HCT116 (cell line): ENCODE measurements around the gene ZP1. TPM values are rescaled to one million over a fixed set of nuclear protein-coding genes. Genes with fewer than 3 reads are reported as not detected.
A peak's percentile ranks its signal among the peaks of the same experiment; 100 is the strongest.

ENCODE experiments used
- ATAC-seq: fragments of 200-7000 bp; cut with Tn5 transposase; 2 replicates; pipeline ENCODE4 v1.9.1; 2020; ENCODE audit warnings: mild to moderate bottlenecking, moderate library complexity
- BruUV-seq: library from RNA; stranded (reverse); fragments of 400-500 nt; replicated peaks from 2 replicates; lab custom pipeline; 2021; lab: Mats Ljungman, UMichigan
- CTCF ChIA-PET: fragments of 300-600 bp; sonication (Branson Sonifier 250); formaldehyde crosslinking; loops from one replicate; lab custom pipeline; 2021; ENCODE audit warnings: antibody characterized with exemption; lab: Charles Lee
- POLR2A ChIA-PET: fragments of 300-600, 350-600 bp; sonication (Branson Sonifier 250); formaldehyde crosslinking; loops from one replicate; lab custom pipeline; 2021; ENCODE audit warnings: antibody characterized with exemption; lab: Charles Lee
- RAD21 ChIA-PET, 2 experiments: fragments of 300-600 bp; sonication (Branson Sonifier 250); formaldehyde crosslinking; loops; one replicate each; lab custom pipeline; 2023; ENCODE audit warnings: low total read pairs in 2 of 2; ENCODE audit not compliant: uncharacterized antibody in 2 of 2, unreplicated experiment in 2 of 2, low non-redundant PET in 1 of 2; lab: Charles Lee
- DNase-seq: peaks from one replicate; pipeline ENCODE4 v3.0.0-alpha.2; 2010; ENCODE audit warnings: low read depth, low spot score
- H2AFZ ChIP-seq: fragments of 200-600 bp; shearing (Covaris generic), sonication (generic); 2 replicates; pipeline ENCODE4 v1.6.1; 2017; ENCODE audit warnings: low read depth, mixed run types, mixed read lengths, antibody characterized with exemption, low read length; ENCODE audit not compliant: poor library complexity, severe bottlenecking
- H3K27ac ChIP-seq: 2 replicates; pipeline ENCODE4 v1.5.1; 2012; ENCODE audit warnings: low read depth, low read length
- H3K27me3 ChIP-seq: fragments of 200-600 bp; sonication (generic); 2 replicates; pipeline ENCODE4 v1.6.1; 2016; ENCODE audit warnings: mixed run types, low read length, mixed read lengths; ENCODE audit not compliant: insufficient read depth
- H3K36me3 ChIP-seq, 2 experiments: fragments of 200-500 bp in 1 of 2; fragments of 200-600 bp in 1 of 2; sonication (Bioruptor generic) in 1 of 2; sonication (generic) in 1 of 2; 2 replicates each; pipeline versions ENCODE4 v1.5.1 to v1.6.1; 2014 to 2016; ENCODE audit warnings: low read length in 2 of 2, inconsistent platforms in 1 of 2, mixed read lengths in 1 of 2, mixed run types in 1 of 2; ENCODE audit not compliant: insufficient read depth in 2 of 2, control insufficient read depth in 1 of 2
- H3K4me1 ChIP-seq, 2 experiments: fragments of 200-600 bp in 1 of 2; sonication (generic) in 1 of 2; 2 replicates each; pipeline versions ENCODE4 v1.5.1 to v1.6.1; 2012 to 2017; ENCODE audit warnings: low read length in 2 of 2, inconsistent platforms in 1 of 2, mild to moderate bottlenecking in 1 of 2, mixed read lengths in 1 of 2, mixed run types in 1 of 2, moderate library complexity in 1 of 2; ENCODE audit not compliant: insufficient read depth in 2 of 2, control insufficient read depth in 1 of 2
- H3K4me2 ChIP-seq: fragments of 200-600 bp; sonication (generic); 2 replicates; pipeline ENCODE4 v1.6.1; 2017; ENCODE audit warnings: mixed run types, low read length, mixed read lengths
- H3K4me3 ChIP-seq, 2 experiments: fragments of 200-600 bp in 1 of 2; sonication (generic) in 1 of 2; replicated peaks in 1 of 2; 2 replicates each; pipeline ENCODE4 v1.5.1; 2011 to 2016; ENCODE audit warnings: low read length in 2 of 2, control low read depth in 1 of 2, low read depth in 1 of 2, mild to moderate bottlenecking in 1 of 2, mixed read lengths in 1 of 2, mixed run types in 1 of 2
- H3K79me2 ChIP-seq: fragments of 200-600 bp; sonication (generic); 2 replicates; pipeline ENCODE4 v1.6.1; 2017; ENCODE audit warnings: mild to moderate bottlenecking, mixed run types, low read length, moderate library complexity, mixed read lengths; ENCODE audit not compliant: insufficient read depth
- H3K9ac ChIP-seq: fragments of 200-600 bp; sonication (generic); 2 replicates; pipeline ENCODE4 v1.6.1; 2016; ENCODE audit warnings: low read length, mixed read lengths
- H3K9me2 ChIP-seq: fragments of 200-600 bp; sonication (generic), shearing (Covaris generic); 2 replicates; pipeline ENCODE4 v1.6.1; 2017; ENCODE audit warnings: mixed run types, mild to moderate bottlenecking, moderate library complexity; ENCODE audit not compliant: insufficient read depth
- H3K9me3 ChIP-seq, 2 experiments: fragments of 200-500 bp in 1 of 2; fragments of 200-600 bp in 1 of 2; sonication (Bioruptor generic) in 1 of 2; sonication (generic) in 1 of 2; 2 replicates each; pipeline ENCODE4 v1.6.1; 2014 to 2017; ENCODE audit warnings: low read length in 2 of 2, mixed read lengths in 2 of 2, inconsistent platforms in 1 of 2, low read depth in 1 of 2, mild to moderate bottlenecking in 1 of 2, mixed run types in 1 of 2, moderate library complexity in 1 of 2; ENCODE audit not compliant: control insufficient read depth in 1 of 2, insufficient read depth in 1 of 2
- H4K20me1 ChIP-seq: fragments of 200-600 bp; sonication (generic), shearing (Covaris generic); 2 replicates; pipeline ENCODE4 v1.6.1; 2017; ENCODE audit warnings: mixed run types, mild to moderate bottlenecking, moderate library complexity; ENCODE audit not compliant: insufficient read depth
- CEBPB ChIP-seq: IDR thresholded peaks from 2 replicates; pipeline ENCODE4 v1.6.1; 2012; ENCODE audit warnings: low read depth
- EGR1 ChIP-seq: IDR thresholded peaks from 2 replicates; pipeline ENCODE4 v1.6.1; 2012; ENCODE audit warnings: low read depth
- EZH2 ChIP-seq: fragments of 200-600 bp; sonication (generic); IDR thresholded peaks from 2 replicates; pipeline ENCODE4 v1.6.1; 2017; ENCODE audit warnings: antibody characterized with exemption, mixed run types
- FOSL1 ChIP-seq: IDR thresholded peaks from 2 replicates; pipeline ENCODE4 v1.6.1; 2012; ENCODE audit warnings: low read depth
- JUND ChIP-seq: IDR thresholded peaks from 2 replicates; pipeline ENCODE4 v1.6.1; 2012
- POLR2A ChIP-seq: IDR thresholded peaks from 2 replicates; pipeline ENCODE4 v1.7.0; 2011; ENCODE audit warnings: borderline replicate concordance; ENCODE audit not compliant: insufficient read depth, insufficient read length; ENCODE audit errors: extremely low read depth
- POLR2AphosphoS5 ChIP-seq: IDR thresholded peaks from 2 replicates; pipeline ENCODE4 v1.6.1; 2011; ENCODE audit warnings: mild to moderate bottlenecking, low read depth, low read length, moderate library complexity
- RAD21 ChIP-seq: IDR thresholded peaks from 2 replicates; pipeline ENCODE4 v1.6.1; 2012; ENCODE audit warnings: low read depth, mild to moderate bottlenecking
- SIN3A ChIP-seq: IDR thresholded peaks from 2 replicates; pipeline ENCODE4 v1.6.1; 2012; ENCODE audit warnings: low read depth
- SRF ChIP-seq: IDR thresholded peaks from 2 replicates; pipeline ENCODE4 v1.6.1; 2012; ENCODE audit warnings: low read depth
- TCF7L2 ChIP-seq: IDR thresholded peaks from 2 replicates; pipeline ENCODE4 v1.7.0; 2011; ENCODE audit warnings: borderline replicate concordance, inconsistent platforms; ENCODE audit not compliant: insufficient read depth, insufficient read length; ENCODE audit errors: extremely low read depth
- ZFX ChIP-seq: fragments of 450-650 bp; IDR thresholded peaks from 2 replicates; pipeline ENCODE4 v1.6.1; 2017
- ZNF274 ChIP-seq: fragments of 200-500 bp; sonication (Bioruptor generic); IDR thresholded peaks from 2 replicates; pipeline ENCODE4 v1.6.1; 2014; ENCODE audit warnings: mild to moderate bottlenecking, low read depth, low read length, inconsistent platforms
- intact Hi-C: fragments of 100-400 bp; cut with micrococcal nuclease; formaldehyde crosslinking; loops from 2 replicates; pipeline ENCODE4 v1.10.0; 2022
- total RNA-seq: library from RNA; stranded (reverse); gene quantifications from one replicate; pipeline ENCODE4 v1.2.1, GENCODE V29; 2021; ENCODE audit not compliant: unreplicated experiment
- TF ChIP-seq, protein P1 (sequence below): IDR thresholded peaks from 2 replicates; pipeline ENCODE4 v1.6.1; 2011; ENCODE audit warnings: mild to moderate bottlenecking, low read length, moderate library complexity; ENCODE audit not compliant: insufficient replicate concordance; ENCODE audit errors: extremely low read depth
- TF ChIP-seq, protein P2 (sequence below), 3 experiments: fragments of 200-600 bp in 1 of 3; sonication (generic) in 1 of 3; IDR thresholded peaks in 2 of 3; conservative IDR thresholded peaks in 1 of 3; 2 replicates each; pipeline ENCODE4 v1.5.1; 2012 to 2017; ENCODE audit warnings: low read depth in 2 of 3, low read length in 2 of 3, antibody characterized with exemption in 1 of 3, borderline replicate concordance in 1 of 3, control low read depth in 1 of 3, mild to moderate bottlenecking in 1 of 3, mixed read lengths in 1 of 3, mixed run types in 1 of 3, moderate library complexity in 1 of 3; ENCODE audit not compliant: insufficient read depth in 1 of 3
- TF ChIP-seq, protein P3 (sequence below): IDR thresholded peaks from 2 replicates; pipeline ENCODE4 v1.6.1; 2012

The ZP1 gene
- total RNA-seq, 1 experiment from 2014 or later, result not detected

DNA sequence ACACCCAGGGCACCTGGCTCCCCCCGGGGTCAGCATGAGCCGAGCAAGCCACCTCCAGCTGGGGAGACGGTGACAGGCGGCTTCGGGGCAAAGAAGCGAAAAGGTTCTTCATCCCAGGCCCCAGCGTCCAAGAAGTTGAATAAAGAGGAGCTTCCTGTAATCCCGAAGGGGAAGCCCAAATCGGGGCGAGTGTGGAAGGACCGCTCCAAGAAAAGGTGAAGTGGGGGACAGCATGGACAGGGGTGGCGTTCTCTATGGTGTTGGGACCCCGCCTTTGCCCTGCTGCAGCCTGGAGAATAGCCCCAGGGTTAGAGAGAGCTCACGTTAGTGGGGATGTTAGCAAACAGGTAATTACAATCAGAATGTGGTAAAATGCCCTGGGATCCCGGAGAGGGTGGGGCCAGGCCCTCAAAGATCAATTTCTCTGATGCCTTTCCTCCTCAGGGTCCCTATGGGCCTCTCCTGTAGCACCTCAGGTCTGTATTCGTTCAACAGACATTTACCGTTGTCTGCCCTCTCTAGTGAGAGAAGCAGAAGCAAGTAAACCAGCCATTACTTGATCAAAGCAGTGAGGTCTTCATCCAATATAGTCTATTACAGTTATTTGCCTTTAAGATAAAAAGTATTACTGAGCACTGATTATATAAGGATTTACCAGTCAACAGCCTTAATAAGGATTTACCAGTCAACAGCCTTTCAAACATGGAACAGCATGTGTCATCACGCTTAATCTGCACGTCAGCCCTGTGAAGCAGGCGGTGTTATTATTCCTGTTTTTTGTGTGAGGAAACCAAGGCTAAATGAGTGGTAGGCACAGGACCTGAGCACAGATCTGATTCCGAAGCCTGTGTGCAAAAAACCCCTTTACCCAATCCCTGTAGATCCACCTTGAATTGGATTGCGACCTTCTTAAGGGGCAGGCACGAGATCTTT, 24.4 kb upstream of the ZP1 start:
- peaks cover 13 to 23% of the 10 kb centered on the region in 2 experiments for H3K4me1 ChIP-seq
- H3K79me2 ChIP-seq, result peaks cover 60% of the 10 kb centered on the region
- H3K9ac ChIP-seq, result peak overlapping the region; percentile 98
- no peaks in the 10 kb centered on the region for H4K20me1 ChIP-seq
- H3K27me3 ChIP-seq, result no peaks in the 10 kb centered on the region
- TF ChIP-seq ZNF274 (no peak), TCF7L2 (no peak), EGR1 (no peak), RAD21 (no peak), FOSL1 (no peak), POLR2A (no peak), JUND (no peak), POLR2AphosphoS5 (no peak), EZH2 (no peak), SRF (no peak), CEBPB (no peak), ZFX (no peak), SIN3A (no peak)
- TF ChIP-seq, protein P1, sequence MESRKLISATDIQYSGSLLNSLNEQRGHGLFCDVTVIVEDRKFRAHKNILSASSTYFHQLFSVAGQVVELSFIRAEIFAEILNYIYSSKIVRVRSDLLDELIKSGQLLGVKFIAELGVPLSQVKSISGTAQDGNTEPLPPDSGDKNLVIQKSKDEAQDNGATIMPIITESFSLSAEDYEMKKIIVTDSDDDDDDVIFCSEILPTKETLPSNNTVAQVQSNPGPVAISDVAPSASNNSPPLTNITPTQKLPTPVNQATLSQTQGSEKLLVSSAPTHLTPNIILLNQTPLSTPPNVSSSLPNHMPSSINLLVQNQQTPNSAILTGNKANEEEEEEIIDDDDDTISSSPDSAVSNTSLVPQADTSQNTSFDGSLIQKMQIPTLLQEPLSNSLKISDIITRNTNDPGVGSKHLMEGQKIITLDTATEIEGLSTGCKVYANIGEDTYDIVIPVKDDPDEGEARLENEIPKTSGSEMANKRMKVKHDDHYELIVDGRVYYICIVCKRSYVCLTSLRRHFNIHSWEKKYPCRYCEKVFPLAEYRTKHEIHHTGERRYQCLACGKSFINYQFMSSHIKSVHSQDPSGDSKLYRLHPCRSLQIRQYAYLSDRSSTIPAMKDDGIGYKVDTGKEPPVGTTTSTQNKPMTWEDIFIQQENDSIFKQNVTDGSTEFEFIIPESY, result no peak
- TF ChIP-seq, protein P2, sequence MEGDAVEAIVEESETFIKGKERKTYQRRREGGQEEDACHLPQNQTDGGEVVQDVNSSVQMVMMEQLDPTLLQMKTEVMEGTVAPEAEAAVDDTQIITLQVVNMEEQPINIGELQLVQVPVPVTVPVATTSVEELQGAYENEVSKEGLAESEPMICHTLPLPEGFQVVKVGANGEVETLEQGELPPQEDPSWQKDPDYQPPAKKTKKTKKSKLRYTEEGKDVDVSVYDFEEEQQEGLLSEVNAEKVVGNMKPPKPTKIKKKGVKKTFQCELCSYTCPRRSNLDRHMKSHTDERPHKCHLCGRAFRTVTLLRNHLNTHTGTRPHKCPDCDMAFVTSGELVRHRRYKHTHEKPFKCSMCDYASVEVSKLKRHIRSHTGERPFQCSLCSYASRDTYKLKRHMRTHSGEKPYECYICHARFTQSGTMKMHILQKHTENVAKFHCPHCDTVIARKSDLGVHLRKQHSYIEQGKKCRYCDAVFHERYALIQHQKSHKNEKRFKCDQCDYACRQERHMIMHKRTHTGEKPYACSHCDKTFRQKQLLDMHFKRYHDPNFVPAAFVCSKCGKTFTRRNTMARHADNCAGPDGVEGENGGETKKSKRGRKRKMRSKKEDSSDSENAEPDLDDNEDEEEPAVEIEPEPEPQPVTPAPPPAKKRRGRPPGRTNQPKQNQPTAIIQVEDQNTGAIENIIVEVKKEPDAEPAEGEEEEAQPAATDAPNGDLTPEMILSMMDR (IDR thresholded peaks at IDR 0.05 in 2 of 3, conservative IDR thresholded peaks at IDR 0.05 in 1 of 3; ENCODE audit: borderline replicate concordance in 1 of 3, insufficient read depth in 1 of 3, low read depth in 2 of 3, low read length in 2 of 3), result no peak
- TF ChIP-seq, protein P3, sequence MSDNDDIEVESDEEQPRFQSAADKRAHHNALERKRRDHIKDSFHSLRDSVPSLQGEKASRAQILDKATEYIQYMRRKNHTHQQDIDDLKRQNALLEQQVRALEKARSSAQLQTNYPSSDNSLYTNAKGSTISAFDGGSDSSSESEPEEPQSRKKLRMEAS, result no peak
- no TSS peak for BruUV-seq
- peak overlapping the region; percentile 92 to 96 for H3K4me3 ChIP-seq
- H2AFZ ChIP-seq, result no peak overlapping the region
- RAD21 ChIA-PET, result no interaction called here
- H3K36me3 ChIP-seq, result peaks cover 8 to 33% of the 10 kb centered on the region in 2 experiments; a peak in 3 of 4 replicates
- H3K27ac ChIP-seq, result peak overlapping the region; percentile 74
- H3K9me2 ChIP-seq, result no peaks in the 10 kb centered on the region
- H3K9me3 ChIP-seq, result no peaks in the 10 kb centered on the region
- no peak for ATAC-seq
- H3K4me2 ChIP-seq, result peak overlapping the region; percentile 79
- POLR2A ChIA-PET, result no interaction called here
- no peak for DNase-seq
- intact Hi-C loops, result no loop called here
- CTCF ChIA-PET, result interaction anchor here (0.9 to 2.0 kb wide), 2 partner anchors 45 to 57 kb away, joined by 3 to 5 read pairs; no protein-coding TSS in a partner anchor
